Mesenteric fat pad (tissue), 1 donor: Measurements from ENCODE around the gene PPAT. TPM values are rescaled to one million over a fixed set of nuclear protein-coding genes. Genes with fewer than 3 reads are reported as not detected.
"Not testable (repeated sequence)": the region's sequence is repeated elsewhere in the genome, so short reads cannot be mapped to it uniquely, and the experiment has no call there.

Experiments used
- DNase-seq: peaks from one replicate; pipeline ENCODE4 v3.0.0-alpha.2; 2020; ENCODE audit warnings: low spot score
- total RNA-seq: library from RNA; stranded (reverse); fragmentation: NEBNext Ultra II Directional; extraction: Animal tissue kit (Norgen Biotek cat#: 25700); gene quantifications from one replicate; pipeline ENCODE4 v1.2.1, GENCODE V29; 2021
- donor health status: DM: yes; HTN: yes; CAD: no.

PPAT gene
- total RNA-seq, 1 donor from 2014 or later, result 4.8 TPM

DNA sequence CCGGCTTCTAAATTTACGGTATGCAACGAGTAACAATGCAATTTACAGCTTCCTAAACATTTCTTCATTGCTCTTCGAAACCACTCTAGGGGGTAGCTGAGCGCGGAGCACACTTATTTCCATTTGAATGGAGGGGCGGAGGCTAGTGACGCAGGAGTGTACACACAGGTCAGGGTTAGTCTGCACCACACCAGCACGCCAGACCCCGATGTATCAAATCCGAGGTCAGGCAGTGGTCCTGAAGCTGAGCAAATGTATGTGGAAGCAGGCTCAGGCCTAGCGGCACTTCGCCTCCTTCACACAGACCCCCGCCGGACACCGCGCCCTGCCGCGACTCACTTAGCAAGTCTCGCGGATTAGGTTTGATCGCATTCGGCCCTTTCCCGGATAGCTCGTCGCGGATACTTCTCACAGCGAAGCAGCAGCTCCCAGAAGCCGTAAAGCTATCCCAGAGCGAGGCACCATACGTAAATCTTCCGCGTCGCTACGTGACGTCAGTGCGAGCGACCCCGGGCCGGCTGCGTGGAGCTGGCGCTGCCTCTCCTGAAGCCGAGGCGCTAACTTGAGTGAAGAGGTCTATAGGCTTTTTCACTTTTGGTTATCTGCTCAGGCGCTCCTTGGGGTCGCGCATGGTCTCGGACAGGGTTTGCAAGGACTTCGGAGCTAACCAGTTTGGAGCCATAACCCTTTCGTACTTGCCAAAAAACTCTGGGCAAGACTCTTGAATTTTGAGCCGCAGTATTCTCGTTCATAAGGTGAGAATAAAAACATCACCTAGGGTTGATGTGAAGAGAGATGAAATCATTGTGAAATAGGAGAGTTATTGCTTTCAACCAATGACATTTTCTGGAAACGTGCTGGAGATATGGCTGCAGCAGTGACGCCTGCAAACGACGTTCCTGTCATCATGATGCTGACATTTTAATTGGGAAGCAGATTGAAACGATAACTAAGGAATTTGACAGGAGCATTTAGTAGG lies 48.1 kb downstream of the PPAT start, which contains the start of gene AASDH:
AASDH (minus strand) TSS at position 469 of the 979 bp plus-strand sequence. CDS start 3,192 bp downstream, outside the sequence.
- peak; percentile 96 for DNase-seq

DNA sequence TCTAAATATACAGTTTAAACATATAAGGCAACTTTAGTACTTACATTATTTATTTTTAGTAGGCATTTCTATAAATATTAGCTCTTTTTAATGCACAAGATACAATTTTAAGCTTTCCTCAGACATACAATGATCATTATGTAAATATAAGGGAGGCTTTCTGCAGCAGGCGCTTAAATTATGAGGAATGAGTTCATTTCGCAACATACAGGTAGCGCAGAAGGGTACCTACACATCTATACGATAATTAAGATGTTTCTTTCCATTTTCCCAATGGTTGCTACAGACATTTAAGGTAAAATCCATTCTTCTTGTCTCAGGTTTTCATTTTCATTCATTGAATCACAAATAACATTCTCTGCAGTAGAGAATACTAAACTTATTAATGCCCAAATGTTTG lies 49.3 kb downstream of the PPAT start:
- DNase-seq, result no peak

DNA sequence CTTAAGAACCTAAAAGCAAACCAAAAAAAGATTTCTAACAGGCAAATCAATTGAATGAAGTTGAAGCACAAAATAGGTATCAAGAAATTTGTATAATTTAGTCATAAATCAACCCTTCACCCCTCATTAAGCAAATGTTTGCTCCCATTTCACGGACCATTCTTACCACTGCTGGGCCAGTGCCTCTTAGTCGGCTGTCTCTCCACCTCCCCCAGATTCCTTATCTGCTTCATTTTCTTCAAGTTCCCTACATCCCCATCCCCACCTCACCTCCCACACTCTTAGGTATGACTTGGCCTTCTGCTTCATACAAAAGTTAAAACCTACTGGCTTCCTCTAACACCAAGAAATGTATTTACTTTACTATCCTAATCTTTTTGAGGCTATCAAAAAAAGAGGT lies 60.0 kb downstream of the PPAT start:
- no peak for DNase-seq

DNA sequence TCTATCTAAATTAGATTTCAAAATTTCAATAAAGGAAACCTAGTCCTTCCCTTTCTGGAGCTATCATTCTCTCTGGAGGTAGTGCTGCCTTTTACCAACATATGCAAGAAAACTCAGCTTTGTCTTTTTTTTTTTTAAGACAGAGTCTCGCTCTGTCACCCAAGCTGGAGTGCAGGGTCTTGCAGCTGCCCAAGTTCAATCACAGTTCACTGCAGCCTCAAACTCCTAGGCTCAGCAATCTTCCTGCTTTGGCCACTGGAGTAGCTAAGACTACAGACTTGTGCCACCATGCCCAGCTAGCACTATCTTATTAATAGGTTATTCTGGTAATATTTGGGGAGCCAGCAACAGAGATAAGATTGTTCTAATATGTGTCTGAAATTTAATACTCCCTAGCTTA lies 60.5 kb downstream of the PPAT start:
- DNase-seq, result no peak

DNA sequence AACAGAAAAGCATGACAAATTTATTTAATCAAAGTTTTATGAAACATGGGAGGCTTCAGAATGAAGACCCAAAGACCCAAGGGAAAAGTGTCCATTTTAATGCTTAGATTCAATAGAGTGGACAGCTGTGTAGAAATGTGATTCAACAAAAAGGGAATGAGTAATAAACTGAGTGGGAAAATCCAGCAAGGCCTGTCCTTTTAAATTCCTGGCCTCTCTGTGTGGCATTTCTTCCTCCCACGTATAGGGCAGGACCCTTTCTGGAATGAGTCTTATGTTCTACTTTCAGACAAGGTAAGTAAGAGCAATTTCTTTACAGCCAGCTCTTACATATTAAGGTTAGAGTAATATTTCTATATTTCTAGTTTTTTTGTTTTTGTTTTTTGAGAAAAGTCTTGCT lies 62.6 kb downstream of the PPAT start:
- no peak for DNase-seq

DNA sequence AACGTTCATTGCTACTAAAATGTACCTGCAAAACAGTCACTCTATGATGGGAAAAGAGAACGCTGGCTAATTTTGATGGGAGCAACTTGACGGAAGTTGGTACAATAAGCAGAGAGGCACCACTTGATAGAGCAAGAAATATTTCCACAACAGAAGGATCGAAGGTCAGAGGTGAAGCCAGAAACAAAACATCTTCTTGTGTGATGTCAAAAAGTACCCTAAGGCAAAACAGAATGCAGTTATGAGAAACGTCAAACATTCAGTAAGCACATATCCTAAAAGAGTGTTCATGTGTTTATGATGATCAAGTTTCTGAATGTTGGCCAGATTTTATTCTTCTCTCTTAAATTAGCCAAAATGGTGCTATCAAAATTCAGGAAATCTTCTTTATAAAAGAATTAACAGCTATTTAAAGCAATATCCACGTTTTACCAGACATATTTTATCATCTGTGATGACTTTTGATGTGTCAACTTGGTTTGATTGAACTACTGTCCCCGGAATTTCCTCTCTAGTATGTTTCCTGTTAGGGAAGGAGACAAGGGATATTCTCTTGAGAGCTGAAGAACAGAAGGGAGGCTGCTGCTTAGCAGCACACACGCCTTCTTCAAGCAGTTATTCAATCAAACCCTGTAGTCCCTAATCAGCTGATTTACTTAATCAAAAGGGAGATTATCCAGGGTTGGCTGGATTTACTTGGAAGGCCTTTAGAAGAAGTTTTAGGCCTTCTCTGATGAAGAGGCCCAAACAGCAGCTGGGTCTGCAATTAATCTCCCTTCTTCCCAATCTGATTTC lies 63.8 kb downstream of the PPAT start:
- DNase-seq, result no peak

DNA sequence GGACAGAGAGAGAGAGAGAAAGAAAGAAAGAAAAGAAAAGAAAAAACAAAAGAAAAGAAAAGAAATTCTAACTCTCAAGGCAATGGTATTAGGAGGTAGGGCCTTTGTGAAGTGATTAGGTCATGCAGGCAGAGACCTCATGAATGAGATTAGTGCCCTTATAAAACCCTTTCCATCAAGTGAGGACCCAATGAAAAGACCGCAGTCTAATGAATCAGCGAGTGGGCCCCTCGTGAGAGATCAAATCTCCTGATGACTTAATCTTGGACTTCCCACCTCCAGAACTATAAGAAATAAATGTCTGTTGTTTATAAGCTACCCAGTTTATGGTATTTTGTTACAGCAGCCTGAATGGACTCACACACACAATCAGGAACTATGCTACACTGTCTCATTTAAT lies 65.0 kb downstream of the PPAT start:
- DNase-seq, result no peak

DNA sequence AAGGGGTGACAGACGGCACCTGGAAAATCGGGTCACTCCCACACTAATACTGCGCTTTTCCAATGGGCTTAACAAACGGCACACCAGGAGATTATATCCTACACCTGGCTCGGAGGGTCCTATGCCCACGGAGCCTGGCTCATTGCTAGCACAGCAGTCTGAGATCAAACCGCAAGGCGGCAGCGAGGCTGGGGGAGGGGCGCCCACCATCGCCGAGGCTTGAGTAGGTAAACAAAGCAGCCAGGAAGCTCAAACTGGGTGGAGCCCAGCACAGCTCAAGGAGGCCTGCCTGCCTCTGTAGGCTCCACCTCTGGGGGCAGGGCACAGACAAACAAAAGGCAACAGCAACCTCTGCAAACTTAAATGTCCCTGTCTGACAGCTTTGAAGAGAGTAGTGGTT lies 72.4 kb downstream of the PPAT start:
- not testable (repeated sequence) for DNase-seq

DNA sequence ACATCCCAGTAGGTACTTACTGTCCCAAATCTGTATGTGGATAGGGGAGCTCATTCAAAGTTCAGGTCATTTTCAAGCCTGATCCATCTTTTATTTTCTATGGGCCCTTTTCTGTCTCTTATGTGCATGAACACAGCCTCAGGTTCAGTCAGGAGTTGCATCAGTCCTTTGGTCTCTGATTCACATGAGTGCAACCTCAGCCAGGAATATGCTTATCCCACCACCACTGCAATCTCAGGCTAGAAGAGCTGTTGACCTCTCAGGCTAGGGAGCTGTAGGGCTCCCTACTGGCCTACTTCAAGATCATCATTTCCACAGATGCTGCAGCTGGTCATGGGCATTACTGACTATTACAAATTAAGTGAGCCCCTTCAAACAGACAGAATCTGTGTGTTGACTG lies 75.3 kb downstream of the PPAT start:
- no peak for DNase-seq

DNA sequence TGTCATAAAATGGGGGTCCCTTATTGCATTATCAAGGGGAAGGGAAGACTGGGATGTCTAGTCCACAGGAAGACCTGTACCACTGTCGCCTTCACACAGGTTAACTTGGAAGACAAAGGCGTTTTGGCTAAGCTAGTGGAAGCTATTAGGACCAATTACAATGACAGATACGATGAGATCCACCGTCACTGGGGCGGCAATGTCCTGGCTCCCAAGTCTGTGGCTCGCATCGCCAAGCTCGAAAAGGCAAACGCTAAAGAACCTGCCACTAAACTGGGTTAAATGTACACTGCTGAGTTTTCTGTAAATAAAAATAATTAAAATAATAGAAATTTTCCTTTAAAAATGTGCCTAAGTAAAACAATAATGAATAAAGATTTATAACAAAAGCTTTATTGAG lies 78.8 kb downstream of the PPAT start:
- DNase-seq, result no peak

DNA sequence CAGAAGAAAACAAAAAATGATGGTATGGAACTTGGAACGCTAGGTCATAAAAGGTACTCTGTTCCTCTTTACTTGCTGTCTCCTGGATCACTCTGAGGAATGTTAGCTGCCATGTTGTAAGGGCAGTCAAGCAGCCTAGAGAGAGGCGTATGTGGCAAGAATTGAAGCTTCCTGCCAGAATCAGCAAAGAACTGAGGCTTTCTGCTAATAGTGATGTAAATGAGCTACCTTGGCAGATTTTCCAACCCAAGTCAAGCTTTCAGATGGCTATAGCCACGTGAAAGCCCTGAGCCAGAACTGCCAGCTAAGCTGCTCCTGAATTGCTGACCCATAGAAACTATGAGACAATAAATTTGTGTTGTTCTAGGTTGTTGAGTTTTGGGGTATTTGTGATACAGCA lies 86.8 kb downstream of the PPAT start:
- DNase-seq, result no peak

DNA sequence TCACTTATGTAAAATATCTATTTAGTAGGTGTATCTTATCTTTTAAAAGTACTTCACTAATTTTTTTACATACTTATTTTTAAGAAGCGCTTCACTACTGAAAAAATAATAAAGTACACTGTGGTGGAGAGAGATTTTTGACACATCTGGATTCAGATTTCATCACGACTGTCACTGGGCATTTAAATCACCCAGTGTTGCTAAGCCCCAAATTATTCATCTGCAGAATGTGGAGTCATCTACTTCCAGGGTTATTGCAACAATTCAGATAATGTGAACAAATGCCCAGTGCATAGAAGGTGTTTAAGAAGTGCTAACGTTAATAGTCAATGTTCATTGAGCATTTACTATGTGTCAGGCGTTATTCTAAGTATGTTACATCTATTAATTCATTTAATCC lies 90.0 kb downstream of the PPAT start:
- no peak for DNase-seq

Other genes with a start within 250 kb of the PPAT start
- 7.7 TPM for gene AASDH, start 48.1 kb downstream of the PPAT start, total RNA-seq
- gene PAICS, start 645 bp upstream of the PPAT start, total RNA-seq, result 41.2 TPM
- gene SRP72, start 32.0 kb upstream of the PPAT start, total RNA-seq, result 83.7 TPM
- not detected for gene ARL9, start 70.2 kb upstream of the PPAT start, total RNA-seq
- 3.2 TPM for gene HOPX, start 245.7 kb upstream of the PPAT start, total RNA-seq